ENCODE data around the gene GBX1. TPM values are rescaled to one million over a fixed set of nuclear protein-coding genes. Genes with fewer than 3 reads are reported as not detected.

The GBX1 gene
- polyA plus RNA-seq, 1 donor (not counting 4 experiments of a cell fraction or from before 2014, with no cell fraction given) = not detected

DNA sequence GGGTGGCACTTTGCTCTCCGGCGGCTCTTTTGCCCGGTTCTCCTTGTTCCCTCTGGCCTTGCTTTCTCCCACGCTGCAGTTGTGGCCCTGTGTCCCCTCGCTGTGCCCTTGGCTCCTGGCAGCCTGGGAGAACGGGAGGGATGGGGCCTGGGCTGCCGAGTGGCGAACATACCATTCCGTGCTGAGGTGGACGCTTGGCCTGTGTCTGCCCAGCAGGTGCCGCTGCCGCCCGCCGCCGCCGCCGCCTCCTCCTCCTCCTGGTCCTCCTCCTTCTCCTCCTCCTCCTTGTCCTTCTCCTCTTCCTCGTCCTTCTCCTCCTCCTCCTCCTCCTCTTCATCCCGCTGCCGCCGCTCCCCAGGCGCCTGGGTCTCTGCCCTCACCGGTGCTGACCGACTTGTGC is 45.2 kb downstream of the GBX1 start:
- Histone ChIP-seq H3K4me2 (ENCODE audit: control insufficient read depth, extremely low read depth, insufficient read depth, low read depth, low read length) (no peak overlapping the region), H3K9me1 (ENCODE audit: control insufficient read depth, extremely low read depth, insufficient read depth, low read length) (peaks cover 2% of the 10 kb centered on the region), H3K4me3 (ENCODE audit: control insufficient read depth in 2 of 3, extremely low read depth in 1 of 3, insufficient read depth in 2 of 3, low read depth in 1 of 3, low read length in 3 of 3) (no peak overlapping the region), H3K9ac (ENCODE audit: control insufficient read depth, extremely low read depth, insufficient read depth, low read length) (no peak overlapping the region), H3K36me3 (ENCODE audit: control insufficient read depth in 2 of 2, extremely low read depth in 1 of 2, insufficient read depth in 2 of 2, low read length in 2 of 2) (peaks cover 46 to 50% of the 10 kb centered on the region in 2 experiments), H3K27ac (ENCODE audit: control insufficient read depth, insufficient read depth, low read length) (no peak overlapping the region), H4K20me1 (ENCODE audit: control insufficient read depth, extremely low read depth, insufficient read depth, low read length) (peaks cover 20% of the 10 kb centered on the region), H3K79me2 (ENCODE audit: control insufficient read depth, insufficient read depth, low read length) (peaks cover 42% of the 10 kb centered on the region), H2AFZ (ENCODE audit: control insufficient read depth, low read length) (no peak overlapping the region), H3K27me3 (ENCODE audit: control insufficient read depth, extremely low read depth, insufficient read depth, low read length) (no peaks in the 10 kb centered on the region), H3K4me1 (ENCODE audit: control insufficient read depth, extremely low read depth, insufficient read depth, low read length) (peaks cover 22% of the 10 kb centered on the region), H3K9me3 (ENCODE audit: control insufficient read depth, low read depth, low read length) (no peaks in the 10 kb centered on the region)
- no peak for FAIRE-seq
- no peak for DNase-seq (ENCODE audit: low read depth, low spot score)
- TF ChIP-seq EZH2 (IDR thresholded peaks at IDR 0.05; ENCODE audit: low read length) = no peak
- TF ChIP-seq CTCF (optimal IDR thresholded peaks at IDR 0.05 in 1 of 3, IDR thresholded peaks at IDR 0.05 in 1 of 3, conservative IDR thresholded peaks at IDR 0.05 in 1 of 3; ENCODE audit: extremely low read depth in 1 of 3, insufficient read depth in 2 of 3, low read length in 3 of 3) = no peak
- dilution Hi-C loops (cut with MboI; ENCODE audit: extremely low pct_ligation_motif_present, low sequenced_read_pairs) = no loop called here

DNA sequence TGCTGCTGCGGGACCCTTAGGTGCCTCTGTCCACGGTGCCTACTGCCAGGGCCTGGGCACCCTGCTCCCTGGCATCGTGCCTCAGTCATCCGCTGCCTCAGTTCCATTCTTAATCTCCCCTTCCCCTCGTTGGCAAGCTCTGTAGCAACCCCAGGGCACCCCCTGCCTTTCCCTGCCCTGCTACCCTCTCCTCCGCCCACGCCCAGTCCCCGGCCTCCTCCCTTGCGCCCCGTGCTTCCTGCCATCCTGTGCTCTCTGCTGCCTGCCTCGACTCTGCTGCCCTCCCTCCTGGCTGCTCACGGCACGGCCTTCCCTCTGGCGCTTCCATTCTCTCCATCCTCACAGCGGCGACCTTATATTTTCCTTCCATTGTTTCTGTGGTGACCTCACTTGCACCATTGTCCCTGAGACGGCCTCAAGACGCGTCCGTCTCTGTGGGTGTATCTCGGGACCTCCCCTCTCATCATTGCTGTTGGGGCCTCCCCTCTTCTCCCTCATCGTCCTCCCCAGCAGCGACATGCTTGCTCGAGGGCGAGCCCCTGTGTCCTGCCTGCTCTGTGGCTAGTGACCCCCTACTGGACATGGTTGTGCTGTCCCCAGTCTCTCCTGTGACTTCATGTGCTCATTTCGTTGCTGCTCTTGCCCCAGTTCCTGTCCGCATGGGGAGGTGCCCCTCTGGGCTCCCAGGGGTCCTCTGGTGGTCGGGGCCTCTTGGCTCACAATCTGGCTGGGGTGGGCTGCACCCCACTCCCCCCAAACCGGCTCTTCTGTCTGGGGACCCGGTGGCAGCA is 45.9 kb downstream of the GBX1 start:
- Histone ChIP-seq H3K9ac (ENCODE audit: control insufficient read depth, extremely low read depth, insufficient read depth, low read length) (no peak overlapping the region), H3K79me2 (ENCODE audit: control insufficient read depth, insufficient read depth, low read length) (peaks cover 48% of the 10 kb centered on the region), H3K9me3 (ENCODE audit: control insufficient read depth, low read depth, low read length) (no peaks in the 10 kb centered on the region), H3K36me3 (ENCODE audit: control insufficient read depth in 2 of 2, extremely low read depth in 1 of 2, insufficient read depth in 2 of 2, low read length in 2 of 2) (peaks cover 45 to 48% of the 10 kb centered on the region in 2 experiments), H3K4me2 (ENCODE audit: control insufficient read depth, extremely low read depth, insufficient read depth, low read depth, low read length) (no peak overlapping the region), H3K9me1 (ENCODE audit: control insufficient read depth, extremely low read depth, insufficient read depth, low read length) (peaks cover 2% of the 10 kb centered on the region), H3K27me3 (ENCODE audit: control insufficient read depth, extremely low read depth, insufficient read depth, low read length) (no peaks in the 10 kb centered on the region), H3K4me1 (ENCODE audit: control insufficient read depth, extremely low read depth, insufficient read depth, low read length) (peaks cover 29% of the 10 kb centered on the region), H2AFZ (ENCODE audit: control insufficient read depth, low read length) (no peak overlapping the region), H3K27ac (ENCODE audit: control insufficient read depth, insufficient read depth, low read length) (no peak overlapping the region), H3K4me3 (ENCODE audit: control insufficient read depth in 2 of 3, extremely low read depth in 1 of 3, insufficient read depth in 2 of 3, low read depth in 1 of 3, low read length in 3 of 3) (no peak overlapping the region), H4K20me1 (ENCODE audit: control insufficient read depth, extremely low read depth, insufficient read depth, low read length) (peaks cover 17% of the 10 kb centered on the region)
- TF ChIP-seq EZH2 (IDR thresholded peaks at IDR 0.05; ENCODE audit: low read length) (no peak), CTCF (optimal IDR thresholded peaks at IDR 0.05 in 1 of 3, IDR thresholded peaks at IDR 0.05 in 1 of 3, conservative IDR thresholded peaks at IDR 0.05 in 1 of 3; ENCODE audit: extremely low read depth in 1 of 3, insufficient read depth in 2 of 3, low read length in 3 of 3) (no peak)
- FAIRE-seq (no peak), DNase-seq (ENCODE audit: low read depth, low spot score) (no peak)
- dilution Hi-C loops (cut with MboI; ENCODE audit: extremely low pct_ligation_motif_present, low sequenced_read_pairs) = no loop called here
